NB4 (cell line): ENCODE measurements around the gene CCDC187.

Experiments used
- DNase-seq: peaks from one replicate; pipeline ENCODE4 v3.0.0; 2010; ENCODE audit warnings: low read depth
- H3K4me3 ChIP-seq: one replicate; pipeline ENCODE4 v1.5.1; 2011; ENCODE audit warnings: mild to moderate bottlenecking, low read depth, low read length, moderate library complexity
- MAX ChIP-seq: IDR thresholded peaks from 2 replicates; pipeline ENCODE4 v1.6.1; 2011; ENCODE audit warnings: low read depth, low read length
- MYC ChIP-seq: IDR thresholded peaks from 2 replicates; pipeline ENCODE4 v1.6.1; 2011; ENCODE audit warnings: low read depth, low read length
- POLR2A ChIP-seq: IDR thresholded peaks from 2 replicates; pipeline ENCODE4 v1.6.1; 2011; ENCODE audit warnings: mild to moderate bottlenecking; ENCODE audit not compliant: insufficient read length; ENCODE audit errors: extremely low read depth
- TF ChIP-seq, protein P1 (sequence below): IDR thresholded peaks from one replicate; pipeline ENCODE4 v1.5.1; 2012; ENCODE audit warnings: low read depth, low read length

Gene CCDC187

GRCh38 chr9:136255896-136256890 is 47.7 kb downstream of the CCDC187 start:
- no peak for DNase-seq
- TF ChIP-seq, protein P1, sequence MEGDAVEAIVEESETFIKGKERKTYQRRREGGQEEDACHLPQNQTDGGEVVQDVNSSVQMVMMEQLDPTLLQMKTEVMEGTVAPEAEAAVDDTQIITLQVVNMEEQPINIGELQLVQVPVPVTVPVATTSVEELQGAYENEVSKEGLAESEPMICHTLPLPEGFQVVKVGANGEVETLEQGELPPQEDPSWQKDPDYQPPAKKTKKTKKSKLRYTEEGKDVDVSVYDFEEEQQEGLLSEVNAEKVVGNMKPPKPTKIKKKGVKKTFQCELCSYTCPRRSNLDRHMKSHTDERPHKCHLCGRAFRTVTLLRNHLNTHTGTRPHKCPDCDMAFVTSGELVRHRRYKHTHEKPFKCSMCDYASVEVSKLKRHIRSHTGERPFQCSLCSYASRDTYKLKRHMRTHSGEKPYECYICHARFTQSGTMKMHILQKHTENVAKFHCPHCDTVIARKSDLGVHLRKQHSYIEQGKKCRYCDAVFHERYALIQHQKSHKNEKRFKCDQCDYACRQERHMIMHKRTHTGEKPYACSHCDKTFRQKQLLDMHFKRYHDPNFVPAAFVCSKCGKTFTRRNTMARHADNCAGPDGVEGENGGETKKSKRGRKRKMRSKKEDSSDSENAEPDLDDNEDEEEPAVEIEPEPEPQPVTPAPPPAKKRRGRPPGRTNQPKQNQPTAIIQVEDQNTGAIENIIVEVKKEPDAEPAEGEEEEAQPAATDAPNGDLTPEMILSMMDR = no peak
- TF ChIP-seq MAX = no peak
- no peak for TF ChIP-seq MYC
- no peak for TF ChIP-seq POLR2A
- no peak overlapping the region for H3K4me3 ChIP-seq

- DNase-seq = peak; percentile 70
- H3K4me3 ChIP-seq = no peak overlapping the region
- TF ChIP-seq, protein P1 = no peak
- TF ChIP-seq MYC (no peak), POLR2A (no peak), MAX (no peak)
These were observed 48.7 kb downstream of the CCDC187 start for GRCh38 chr9:136255166-136255538.

- no peak for TF ChIP-seq POLR2A
- TF ChIP-seq, protein P1 = no peak
- no peak for TF ChIP-seq MYC
- no peak for TF ChIP-seq MAX
These were observed 49.3 kb downstream of the CCDC187 start for GRCh38 chr9:136254381-136255165.

GRCh38 chr9:136253246-136254130 is 50.4 kb downstream of the CCDC187 start:
- no peak for DNase-seq
- no peak overlapping the region for H3K4me3 ChIP-seq
- TF ChIP-seq, protein P1 = no peak
- no peak for TF ChIP-seq MYC
- no peak for TF ChIP-seq MAX

More at GRCh38 chr9:136254381-136255165, 49.3 kb downstream of the CCDC187 start:
- no peak for DNase-seq
- no peak overlapping the region for H3K4me3 ChIP-seq

DNA sequence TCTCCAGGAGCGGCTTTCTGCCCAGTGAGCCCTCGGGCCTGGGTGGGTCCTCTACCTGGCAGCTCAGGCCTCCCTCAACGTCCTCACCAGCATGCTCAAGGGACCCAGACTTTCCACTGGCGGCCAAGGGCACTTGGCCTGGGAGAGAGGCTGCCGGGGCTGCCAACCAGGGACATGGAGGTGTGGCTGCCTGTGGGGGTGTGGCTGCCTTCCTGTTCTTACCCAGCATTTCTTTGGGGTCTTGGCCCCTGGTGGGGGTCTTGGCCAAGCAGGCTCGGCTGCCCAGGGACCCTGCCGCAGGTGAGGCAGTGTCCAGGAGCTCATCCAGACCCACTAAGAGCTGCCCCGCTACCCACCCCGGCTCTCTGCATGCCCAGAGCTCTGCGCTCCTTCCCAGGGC is 51.0 kb downstream of the CCDC187 start:
- H3K4me3 ChIP-seq = no peak overlapping the region
- TF ChIP-seq, protein P1 = no peak
- TF ChIP-seq MAX (no peak), POLR2A (no peak), MYC (no peak)
- DNase-seq = no peak
